ENCODE data around the gene TMEM129.

The TMEM129 gene

GRCh38 chr4:1758306-1759121 is 37.4 kb upstream of the TMEM129 start:
- no peak for DNase-seq

DNA sequence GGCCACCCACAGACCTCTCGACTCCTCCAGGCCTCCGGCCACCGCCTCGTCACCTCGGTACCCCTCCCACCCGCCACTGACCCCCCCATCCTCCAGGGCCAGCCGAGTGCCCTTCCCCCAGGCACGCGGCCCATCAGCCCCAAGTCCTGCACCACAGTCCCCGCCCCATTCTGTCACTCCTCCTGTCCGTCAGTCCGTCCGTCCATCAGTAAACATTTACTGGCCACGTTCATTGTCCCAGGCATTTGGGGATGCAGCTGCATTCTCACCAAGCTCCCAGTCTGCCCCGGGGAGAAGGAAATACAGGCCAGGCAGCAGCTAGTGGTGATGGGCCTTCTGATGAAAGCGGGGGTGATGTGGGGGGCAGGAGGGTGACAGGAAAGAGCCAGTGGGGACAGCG is 36.7 kb upstream of the TMEM129 start:
- DNase-seq: no peak

DNA sequence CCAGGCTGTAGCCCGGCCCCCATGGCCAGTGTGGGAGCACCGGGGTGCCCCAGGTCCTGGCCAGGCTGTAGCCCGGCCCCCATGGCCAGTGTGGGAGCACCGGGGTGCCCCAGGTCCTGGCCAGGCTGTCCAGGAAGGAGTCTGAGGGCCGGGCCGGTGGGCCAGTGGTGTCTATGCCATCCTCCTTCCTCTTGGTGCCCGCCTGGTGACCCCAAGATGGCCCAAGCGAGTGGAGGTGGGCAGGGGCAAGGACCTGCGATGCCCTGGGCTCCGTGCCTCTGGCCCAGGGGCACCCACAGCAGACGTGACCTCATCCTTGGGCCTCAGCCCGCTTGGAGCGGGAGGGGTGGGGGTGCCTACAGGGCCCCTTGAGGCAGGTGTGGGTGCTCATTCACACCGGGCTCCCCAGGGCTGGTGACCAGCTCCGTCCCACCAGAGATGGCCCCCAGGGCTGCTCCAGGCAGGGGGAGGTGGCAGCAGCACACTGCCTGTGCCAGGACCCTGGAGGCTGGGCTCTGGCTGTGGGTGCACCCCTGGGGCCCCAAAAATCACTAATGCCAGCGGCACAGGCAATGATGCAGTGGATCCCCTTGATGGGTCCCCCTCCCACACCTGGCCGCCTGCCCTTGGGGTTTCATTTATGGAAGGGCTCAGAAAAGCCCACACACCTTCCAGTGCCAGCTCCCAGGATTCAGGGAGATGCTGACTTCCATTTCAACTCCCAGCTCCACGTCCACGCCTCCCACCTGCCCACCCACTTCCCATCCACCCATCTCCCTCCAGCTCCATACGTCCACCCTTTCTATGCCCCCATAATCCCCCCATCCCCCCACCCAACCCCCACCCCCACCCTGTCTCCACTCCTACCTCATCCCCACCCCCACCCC is 36.0 kb upstream of the TMEM129 start:
- DNase-seq: no peak

DNA sequence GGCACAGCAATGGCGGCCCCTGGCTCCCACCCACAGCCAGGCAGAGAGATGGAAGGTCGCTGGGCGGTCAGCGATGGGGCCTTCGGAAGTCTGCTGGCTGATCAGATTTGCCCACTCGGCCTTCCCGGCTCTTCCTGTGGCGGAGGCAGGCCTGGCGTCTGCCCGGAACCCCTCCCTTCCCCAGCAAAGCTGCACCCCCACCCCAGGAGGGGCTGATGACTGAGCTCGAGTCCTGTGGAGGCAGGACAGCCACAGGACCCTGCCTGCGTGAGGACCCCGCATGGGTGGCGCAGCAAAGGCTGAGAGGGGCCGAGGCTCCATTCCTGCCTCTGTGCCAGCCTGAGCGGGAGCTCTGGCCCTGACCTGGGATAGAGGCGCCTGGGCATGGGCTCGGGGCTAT is 35.0 kb upstream of the TMEM129 start:
- no peak for DNase-seq

DNA sequence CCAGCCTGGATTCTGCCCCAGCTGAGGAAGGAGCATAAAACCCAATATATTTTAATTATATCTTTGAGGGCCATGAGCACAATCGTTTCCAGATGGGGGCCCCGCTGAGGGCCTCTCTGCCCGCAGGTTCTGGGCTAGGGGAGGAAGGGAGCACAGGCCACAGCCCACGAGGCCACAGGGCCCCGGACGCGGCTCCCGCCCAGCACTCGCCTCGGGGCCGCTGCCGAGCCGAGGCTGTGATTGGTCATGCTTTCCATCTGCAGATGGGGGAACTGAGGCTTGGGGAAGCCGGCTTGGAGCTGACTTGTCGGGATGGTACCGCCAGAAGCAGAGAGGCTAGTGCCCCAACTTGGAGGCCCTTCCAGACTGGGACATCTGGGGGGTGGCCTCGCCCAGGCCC is 34.2 kb upstream of the TMEM129 start:
- DNase-seq: no peak

- no peak for DNase-seq
Measured at GRCh38 chr4:1754336-1754735, 33.2 kb upstream of the TMEM129 start.

DNA sequence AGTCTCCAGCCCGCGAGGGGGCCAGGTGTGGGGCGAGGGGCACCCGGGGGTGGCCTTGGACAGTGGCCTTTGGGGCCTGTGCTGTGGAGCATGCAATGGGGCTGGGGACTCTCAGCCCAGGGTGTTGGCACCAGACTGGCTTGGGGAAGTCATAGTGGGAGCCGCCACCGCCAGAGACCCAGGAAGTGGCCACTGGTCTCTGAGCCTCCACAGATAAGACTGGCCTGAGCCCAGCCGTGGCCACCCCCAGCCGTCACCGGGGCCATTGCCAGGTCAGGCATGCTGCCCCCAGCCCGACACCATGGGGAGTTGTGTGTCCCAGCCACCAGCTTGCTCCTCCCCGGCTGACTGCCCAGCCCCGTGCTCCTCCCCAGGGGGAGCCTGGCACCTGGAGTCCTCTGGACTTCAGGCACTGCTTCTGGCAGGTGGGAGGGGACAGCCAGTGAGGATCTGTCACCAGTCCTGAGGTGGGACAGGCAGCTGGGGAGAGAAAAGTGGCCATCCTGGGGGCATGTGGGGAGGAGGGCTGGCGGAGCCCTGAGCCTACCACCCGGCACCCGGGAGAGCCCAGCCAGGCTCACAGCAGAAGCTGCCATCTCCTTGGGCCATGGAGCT is 32.7 kb upstream of the TMEM129 start:
- no peak for DNase-seq

GRCh38 chr4:1753294-1753696 is 32.2 kb upstream of the TMEM129 start:
- no peak for DNase-seq

DNA sequence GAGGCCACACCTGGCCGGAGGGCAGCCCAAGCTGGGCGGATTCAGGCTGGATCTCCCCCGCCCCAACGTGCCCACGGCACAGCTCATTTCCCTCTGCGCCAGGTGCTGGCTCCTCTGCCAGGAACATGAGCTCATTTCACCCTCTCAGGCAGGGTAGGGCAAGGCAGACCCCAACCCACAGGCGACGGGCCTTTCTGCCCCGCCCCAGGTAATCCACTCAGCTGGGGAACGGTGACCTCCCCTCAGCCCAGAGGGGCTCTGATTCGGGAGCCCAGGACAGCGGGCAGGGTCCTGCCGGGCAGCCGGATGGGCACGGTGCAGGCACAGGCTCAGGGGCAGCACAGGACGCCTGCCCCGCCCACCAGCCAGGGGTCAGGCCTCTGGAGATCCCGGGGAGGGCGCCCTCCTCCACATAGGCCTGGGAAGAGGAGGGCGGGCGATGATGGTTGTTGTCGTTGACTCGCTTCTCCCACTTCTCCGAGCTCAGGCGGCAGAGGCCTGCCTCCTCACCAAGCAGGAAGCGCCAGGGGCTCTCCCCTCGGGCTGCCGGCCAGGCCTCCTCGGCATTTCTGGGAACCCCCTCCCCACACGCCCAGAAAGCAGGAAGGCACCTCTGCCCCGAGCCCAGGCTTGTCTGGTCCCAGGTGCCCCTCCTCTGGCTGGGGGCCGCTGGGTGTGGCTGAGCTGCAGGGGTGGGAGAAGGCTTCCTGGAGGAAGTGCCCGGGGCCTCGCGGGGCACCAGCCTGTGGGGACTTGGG is 31.3 kb upstream of the TMEM129 start:
- DNase-seq: peak; percentile 23

- DNase-seq: no peak
Measured at GRCh38 chr4:1751919-1752283, 30.8 kb upstream of the TMEM129 start.

DNA sequence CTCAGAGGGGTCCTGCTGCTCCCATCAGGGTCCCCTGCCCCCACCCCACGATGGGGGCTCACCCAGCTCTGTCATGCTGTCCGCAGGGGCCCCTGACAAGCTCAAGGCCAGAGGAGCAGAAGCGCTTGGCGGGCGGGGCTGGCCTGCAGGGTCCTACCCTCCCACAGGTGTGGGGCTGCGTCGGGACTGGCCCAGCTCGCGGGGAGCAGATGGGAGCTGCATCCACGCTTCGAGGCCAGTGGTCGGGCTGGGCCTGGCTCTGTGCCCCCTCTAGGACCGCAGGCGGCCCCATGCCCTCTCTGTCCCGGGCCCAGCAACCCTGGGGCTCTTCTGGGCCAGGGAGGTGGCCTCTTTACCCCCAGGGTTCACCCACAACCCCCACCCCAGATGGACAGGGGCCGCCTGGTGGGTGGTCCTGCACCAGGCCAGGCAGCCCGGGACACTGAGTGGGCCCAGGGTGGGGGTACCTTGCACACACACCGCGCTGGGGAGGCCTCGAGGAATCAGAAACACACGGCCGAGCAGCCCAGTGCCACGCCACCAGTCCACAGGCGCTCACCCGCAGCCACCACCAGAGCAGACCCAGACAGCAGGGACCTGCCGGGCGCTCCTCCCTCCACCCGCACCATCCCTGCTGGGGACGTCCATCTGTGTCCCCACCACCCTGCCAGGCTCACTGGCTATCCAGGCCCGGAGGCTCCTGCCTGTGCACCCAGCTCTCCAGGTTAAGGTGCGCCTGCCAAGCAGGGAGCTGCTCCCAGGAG is 30.2 kb upstream of the TMEM129 start:
- DNase-seq: no peak

DNA sequence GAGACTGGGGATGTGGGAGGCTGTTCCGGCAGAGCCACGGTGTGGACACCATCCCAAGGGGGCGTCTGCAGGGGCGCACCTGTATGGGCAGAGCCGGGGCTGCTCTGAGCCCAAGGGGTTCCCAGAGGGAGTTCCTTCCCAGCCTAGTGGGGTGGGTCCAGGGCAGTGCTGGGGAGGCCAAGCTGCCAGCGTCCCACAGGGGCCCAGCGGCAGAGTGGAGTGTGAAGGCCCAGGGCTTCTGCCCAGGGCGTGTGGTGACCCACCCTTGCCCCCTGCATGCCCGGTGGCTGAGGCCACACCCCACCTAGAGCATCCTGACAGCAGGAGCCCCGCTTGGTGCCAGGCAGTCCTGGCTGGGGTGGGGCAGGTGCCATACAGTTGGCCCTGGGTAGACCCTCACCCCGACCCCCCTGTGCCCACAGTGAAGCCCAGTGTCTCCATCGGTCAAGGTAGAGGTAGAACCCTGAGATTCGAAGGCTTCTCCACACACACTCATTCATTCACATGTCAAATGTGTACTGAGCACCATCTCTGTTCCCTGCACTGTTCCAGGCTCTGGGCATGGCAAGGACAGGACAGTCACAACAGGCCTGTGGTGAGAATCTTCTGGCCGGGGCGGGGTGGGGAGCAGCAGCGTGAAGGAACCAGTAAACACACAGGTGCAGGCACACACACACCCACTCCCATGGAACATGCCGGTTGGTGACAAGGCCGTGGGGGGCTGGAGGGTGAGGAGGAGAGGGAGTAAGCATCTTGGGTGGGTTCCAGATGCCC is 29.4 kb upstream of the TMEM129 start:
- no peak for DNase-seq

GRCh38 chr4:1749826-1750225 is 28.7 kb upstream of the TMEM129 start:
- DNase-seq: no peak

DNA sequence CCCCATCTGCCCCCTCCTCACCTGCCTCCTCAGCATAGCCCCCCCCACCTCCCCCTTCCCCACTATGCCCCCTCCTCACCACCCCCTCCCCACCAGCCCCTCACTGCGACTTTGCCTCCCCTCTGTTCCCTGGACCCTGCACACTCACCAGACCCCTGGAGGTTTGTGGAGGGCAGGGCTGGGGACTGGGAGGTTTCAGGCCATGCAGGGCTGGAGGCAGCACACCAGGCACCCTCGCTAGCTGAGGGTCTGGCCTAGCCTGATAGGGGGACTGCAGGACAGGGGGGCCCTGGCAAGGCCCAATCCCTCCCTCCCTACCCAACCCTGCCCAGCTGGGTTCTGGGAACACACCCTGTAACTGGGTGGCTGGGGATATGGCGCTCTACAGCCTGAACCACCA is 28.2 kb upstream of the TMEM129 start:
- no peak for DNase-seq

- DNase-seq: peak; percentile 74
Measured at GRCh38 chr4:1748465-1748995, 27.4 kb upstream of the TMEM129 start.

DNA sequence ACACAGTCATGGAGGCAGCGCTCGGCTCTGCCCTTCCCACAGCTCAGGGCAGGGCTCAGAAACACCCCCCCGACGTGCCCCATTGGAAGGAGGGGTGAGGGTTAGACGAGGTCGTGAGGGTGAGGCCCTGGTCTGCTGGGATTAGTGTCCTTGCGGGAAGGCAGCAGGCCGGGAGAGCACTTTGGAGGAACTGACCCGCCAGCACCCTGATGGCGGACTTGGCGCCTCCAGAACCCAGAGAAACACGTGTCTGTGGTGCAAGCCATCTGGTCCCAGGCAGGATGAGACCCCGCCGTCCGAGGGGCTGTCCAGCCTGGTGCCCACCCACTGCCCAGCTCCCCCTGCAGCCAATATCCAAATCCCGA is 26.5 kb upstream of the TMEM129 start:
- no peak for DNase-seq

GRCh38 chr4:1746919-1747602 is 25.9 kb upstream of the TMEM129 start:
- no peak for DNase-seq

GRCh38 chr4:1746265-1746691 is 25.2 kb upstream of the TMEM129 start:
- peak; percentile 78 for DNase-seq

GRCh38 chr4:1745697-1746096 is 24.6 kb upstream of the TMEM129 start:
- DNase-seq: no peak

GRCh38 chr4:1745165-1745564 is 24.0 kb upstream of the TMEM129 start:
- DNase-seq: no peak

DNA sequence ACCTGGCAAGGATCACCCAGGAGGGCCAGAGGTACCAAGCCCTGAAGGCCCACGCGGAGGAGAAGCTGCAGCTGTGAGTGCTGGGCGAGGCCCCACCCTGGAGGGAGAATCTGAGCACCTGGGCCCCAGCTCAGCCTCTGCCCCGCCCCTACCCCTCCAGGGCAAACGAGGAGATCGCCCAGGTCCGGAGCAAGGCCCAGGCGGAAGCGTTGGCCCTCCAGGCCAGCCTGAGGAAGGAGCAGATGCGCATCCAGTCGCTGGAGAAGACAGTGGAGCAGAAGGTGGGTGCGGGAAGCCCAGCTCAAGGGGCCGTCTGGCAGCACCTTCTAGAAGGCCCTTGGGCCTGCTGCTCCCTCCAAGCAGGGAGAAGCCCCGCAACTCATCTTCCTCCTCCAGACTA is 23.4 kb upstream of the TMEM129 start:
- no peak for DNase-seq
